IMR-90 (cell line): ENCODE results near the gene LYZ. TPM values are rescaled to one million over a fixed set of nuclear protein-coding genes. Genes with fewer than 3 reads are reported as not detected.

Experiments used
- ATAC-seq: fragments of 200-7000 bp; cut with Tn5 transposase; 2 replicates; pipeline ENCODE4 v1.9.1; 2020; ENCODE audit warnings: low read depth, mild to moderate bottlenecking, moderate library complexity
- BruUV-seq: library from RNA; stranded (reverse); fragments of 400-500 nt; replicated peaks from 2 replicates; lab custom pipeline; 2021; lab: Mats Ljungman, UMichigan
- CTCF ChIA-PET: fragments of 300-600 bp; formaldehyde crosslinking; extraction: SDS; loops from one replicate; lab custom pipeline; 2021; ENCODE audit warnings: antibody characterized with exemption; lab: Yijun Ruan, JAX
- POLR2A ChIA-PET: fragments of 300-600 bp; sonication (Branson Sonifier 250); formaldehyde crosslinking; loops from one replicate; lab custom pipeline; 2022; ENCODE audit warnings: antibody characterized with exemption; ENCODE audit not compliant: unreplicated experiment; lab: Charles Lee
- DNase-seq: peaks from one replicate; pipeline ENCODE4 v3.0.0; 2013
- H2AFZ ChIP-seq: replicated peaks from 2 replicates; pipeline ENCODE3; 2013; ENCODE audit warnings: low read length, mild to moderate bottlenecking; ENCODE audit not compliant: poor library complexity
- H2AK5ac ChIP-seq: 2 replicates; pipeline ENCODE4 v1.6.1; 2013; ENCODE audit warnings: low read depth, low read length, inconsistent platforms
- H2AK9ac ChIP-seq: replicated peaks from 2 replicates; pipeline ENCODE3; 2013; ENCODE audit warnings: mild to moderate bottlenecking, low read depth, low read length, moderate library complexity; ENCODE audit not compliant: poor library complexity
- H2BK120ac ChIP-seq: 2 replicates; pipeline ENCODE4 v1.6.1; 2013; ENCODE audit warnings: low read depth, low read length, inconsistent platforms
- H2BK15ac ChIP-seq: 3 replicates; pipeline ENCODE4 v1.6.1; 2013; ENCODE audit warnings: low read depth, low read length, inconsistent platforms
- H2BK20ac ChIP-seq: 2 replicates; pipeline ENCODE4 v1.6.1; 2013; ENCODE audit warnings: low read depth, mild to moderate bottlenecking, inconsistent platforms, low read length, moderate library complexity
- H2BK5ac ChIP-seq: 2 replicates; pipeline ENCODE4 v1.6.1; 2013; ENCODE audit warnings: mild to moderate bottlenecking, low read depth, low read length, inconsistent platforms; ENCODE audit not compliant: poor library complexity, severe bottlenecking
- H3K14ac ChIP-seq: replicated peaks from 2 replicates; pipeline ENCODE4 v1.6.1; 2013; ENCODE audit warnings: low read depth, low read length, inconsistent platforms
- H3K18ac ChIP-seq: 2 replicates; pipeline ENCODE4 v1.6.1; 2013; ENCODE audit warnings: low read depth, low read length, control low read depth
- H3K23ac ChIP-seq: 2 replicates; pipeline ENCODE4 v1.6.1; 2013; ENCODE audit warnings: low read depth, low read length, inconsistent platforms
- H3K27ac ChIP-seq: 2 replicates; pipeline ENCODE4 v1.5.1; 2013; ENCODE audit warnings: mild to moderate bottlenecking, control low read depth, low read length; ENCODE audit not compliant: insufficient read depth
- H3K27me3 ChIP-seq: 2 replicates; pipeline ENCODE4 v1.6.1; 2013; ENCODE audit warnings: low read length; ENCODE audit not compliant: control insufficient read depth, insufficient read depth
- H3K36me3 ChIP-seq: 2 replicates; pipeline ENCODE4 v1.6.1; 2013; ENCODE audit warnings: low read length, mixed read lengths; ENCODE audit not compliant: control insufficient read depth, insufficient read depth
- H3K4ac ChIP-seq: 2 replicates; pipeline ENCODE4 v1.6.1; 2013; ENCODE audit warnings: low read depth, low read length, inconsistent platforms
- H3K4me1 ChIP-seq: 2 replicates; pipeline ENCODE4 v1.6.1; 2013; ENCODE audit warnings: low read length, mixed read lengths; ENCODE audit not compliant: control insufficient read depth, insufficient read depth
- H3K4me2 ChIP-seq: 2 replicates; pipeline ENCODE4 v1.6.1; 2013; ENCODE audit warnings: low read depth, mild to moderate bottlenecking, control low read depth, low read length, moderate library complexity
- H3K4me3 ChIP-seq: 2 replicates; pipeline ENCODE4 v1.5.1; 2013; ENCODE audit warnings: low read depth, mild to moderate bottlenecking, control low read depth, low read length, moderate library complexity; ENCODE audit not compliant: insufficient read depth
- H3K56ac ChIP-seq: 2 replicates; pipeline ENCODE4 v1.6.1; 2013; ENCODE audit warnings: low read length, inconsistent platforms; ENCODE audit not compliant: insufficient read depth; ENCODE audit errors: extremely low read depth
- H3K79me1 ChIP-seq, 2 experiments: 2 replicates each; pipeline ENCODE4 v1.6.1; 2013; ENCODE audit warnings: low read length in 2 of 2, inconsistent platforms in 1 of 2, low read depth in 1 of 2
- H3K9ac ChIP-seq: 2 replicates; pipeline ENCODE4 v1.6.1; 2013; ENCODE audit warnings: low read depth, low read length, control low read depth
- H3K9me1 ChIP-seq: 2 replicates; pipeline ENCODE4 v1.6.1; 2013; ENCODE audit warnings: low read length, inconsistent platforms; ENCODE audit not compliant: insufficient read depth
- H3K9me3 ChIP-seq: 2 replicates; pipeline ENCODE4 v1.6.1; 2013; ENCODE audit warnings: low read length; ENCODE audit not compliant: control insufficient read depth, insufficient read depth
- H4K20me1 ChIP-seq: 2 replicates; pipeline ENCODE4 v1.6.1; 2013; ENCODE audit warnings: low read length, inconsistent platforms; ENCODE audit not compliant: insufficient read depth
- H4K5ac ChIP-seq: 2 replicates; pipeline ENCODE4 v1.6.1; 2013; ENCODE audit warnings: mild to moderate bottlenecking, low read depth, low read length, control low read depth
- H4K8ac ChIP-seq, 2 experiments: 2 replicates each; pipeline ENCODE4 v1.6.1; 2013; ENCODE audit warnings: low read depth in 2 of 2, low read length in 2 of 2, control low read depth in 1 of 2, inconsistent platforms in 1 of 2
- H4K91ac ChIP-seq: 2 replicates; pipeline ENCODE4 v1.6.1; 2013; ENCODE audit warnings: low read depth, low read length, inconsistent platforms; ENCODE audit not compliant: insufficient read depth
- BHLHE40 ChIP-seq: fragments of 150-350 bp; IDR thresholded peaks from 2 replicates; pipeline ENCODE4 v1.6.1; 2016; ENCODE audit warnings: mild to moderate bottlenecking, low read depth, low read length
- CEBPB ChIP-seq: IDR thresholded peaks from 2 replicates; pipeline ENCODE4 v1.6.1; 2012; ENCODE audit warnings: low read depth, low read length, improper control_type of control experiment
- CHD1 ChIP-seq: IDR thresholded peaks from 2 replicates; pipeline ENCODE4 v1.6.1; 2012; ENCODE audit warnings: low read depth, low read length, improper control_type of control experiment
- FOS ChIP-seq: fragments of 150-350 bp; IDR thresholded peaks from 2 replicates; pipeline ENCODE4 v1.6.1; 2016; ENCODE audit warnings: low read depth, low read length
- MAFK ChIP-seq: IDR thresholded peaks from 2 replicates; pipeline ENCODE4 v1.6.1; 2012; ENCODE audit warnings: low read depth, low read length, improper control_type of control experiment
- MAZ ChIP-seq: IDR thresholded peaks from 2 replicates; pipeline ENCODE4 v1.6.1; 2012; ENCODE audit warnings: low read depth, mild to moderate bottlenecking, low read length, improper control_type of control experiment, moderate library complexity, borderline replicate concordance
- MXI1 ChIP-seq: IDR thresholded peaks from 2 replicates; pipeline ENCODE4 v1.6.1; 2012; ENCODE audit warnings: low read depth, mild to moderate bottlenecking, low read length, moderate library complexity, borderline replicate concordance
- NFE2L2 ChIP-seq: fragments of 150-350 bp; IDR thresholded peaks from 2 replicates; pipeline ENCODE4 v1.6.1; 2016; ENCODE audit warnings: low read depth, mild to moderate bottlenecking, low read length
- POLR2A ChIP-seq: IDR thresholded peaks from 2 replicates; pipeline ENCODE4 v1.6.1; 2012; ENCODE audit warnings: mild to moderate bottlenecking, low read depth, low read length
- RAD21 ChIP-seq: IDR thresholded peaks from 2 replicates; pipeline ENCODE4 v1.6.1; 2012; ENCODE audit warnings: low read length, improper control_type of control experiment
- RCOR1 ChIP-seq: IDR thresholded peaks from 2 replicates; pipeline ENCODE4 v1.6.1; 2012; ENCODE audit warnings: mild to moderate bottlenecking, low read length, improper control_type of control experiment; ENCODE audit not compliant: insufficient replicate concordance
- RFX5 ChIP-seq: IDR thresholded peaks from 2 replicates; pipeline ENCODE4 v1.8.0; 2012; ENCODE audit warnings: low read depth, mild to moderate bottlenecking, low read length, moderate library complexity
- SMC3 ChIP-seq: fragments of 150-350 bp; IDR thresholded peaks from 2 replicates; pipeline ENCODE4 v1.6.1; 2016; ENCODE audit warnings: low read depth, mild to moderate bottlenecking, antibody characterized with exemption, low read length, moderate library complexity
- WGBS, 2 experiments: methylation state at CpG; one replicate each; pipeline versions ENCODE4 v1.1.5 to v1.1.7; 2013; ENCODE audit warnings: missing lambda C conversion rate in 2 of 2; ENCODE audit not compliant: insufficient read length in 1 of 2; ENCODE audit errors: extremely low coverage in 2 of 2; 5-methylcytosine and 5-hydroxymethylcytosine counted together
- dilution Hi-C: fragments of 300-500 bp; cut with HindIII; formaldehyde crosslinking; loops from one replicate; pipeline ENCODE4 v1.14.3; 2018; ENCODE audit warnings: low sequenced_read_pairs; ENCODE audit not compliant: unreplicated experiment
- in situ Hi-C: fragments of 300-500 bp; cut with MboI; formaldehyde crosslinking; loops from 3 replicates; pipeline ENCODE4 v1.14.3; 2019; ENCODE audit warnings: low sequenced_read_pairs, inconsistent platforms, mixed read lengths
- intact Hi-C: fragments of 100-400 bp; cut with micrococcal nuclease; formaldehyde crosslinking; loops from 2 replicates; pipeline ENCODE4 v1.10.0; 2022
- polyA plus RNA-seq, 3 experiments: library from polyadenylated mRNA; depleted of rRNA; stranded (reverse); fragments of >200 nt; gene quantifications; 2 replicates each; pipeline ENCODE4 v1.2.3, GENCODE V29; 2012; ENCODE audit warnings: low replicate concordance in 1 of 3
- total RNA-seq: library from RNA; depleted of rRNA; stranded (reverse); fragments of >200 nt; gene quantifications from 2 replicates; pipeline ENCODE4 v1.2.3, GENCODE V29; 2012
- TF ChIP-seq, protein P1 (sequence below): fragments of 150-350 bp; IDR thresholded peaks from 2 replicates; pipeline ENCODE4 v1.6.1; 2017; ENCODE audit warnings: mild to moderate bottlenecking, antibody characterized with exemption, low read length, low read depth
- TF ChIP-seq, protein P2 (sequence below): fragments of 150-350 bp; IDR thresholded peaks from 2 replicates; pipeline ENCODE4 v1.6.1; 2016; ENCODE audit warnings: low read depth, mild to moderate bottlenecking, low read length, moderate library complexity, borderline replicate concordance
- TF ChIP-seq, protein P3 (sequence below): conservative IDR thresholded peaks from 2 replicates; pipeline ENCODE4 v1.5.1; 2012; ENCODE audit warnings: mild to moderate bottlenecking, low read depth, low read length, improper control_type of control experiment

LYZ gene
- total and polyA plus RNA-seq, 2 of the 4 experiments (the other 2 are of a cell fraction): not detected

DNA sequence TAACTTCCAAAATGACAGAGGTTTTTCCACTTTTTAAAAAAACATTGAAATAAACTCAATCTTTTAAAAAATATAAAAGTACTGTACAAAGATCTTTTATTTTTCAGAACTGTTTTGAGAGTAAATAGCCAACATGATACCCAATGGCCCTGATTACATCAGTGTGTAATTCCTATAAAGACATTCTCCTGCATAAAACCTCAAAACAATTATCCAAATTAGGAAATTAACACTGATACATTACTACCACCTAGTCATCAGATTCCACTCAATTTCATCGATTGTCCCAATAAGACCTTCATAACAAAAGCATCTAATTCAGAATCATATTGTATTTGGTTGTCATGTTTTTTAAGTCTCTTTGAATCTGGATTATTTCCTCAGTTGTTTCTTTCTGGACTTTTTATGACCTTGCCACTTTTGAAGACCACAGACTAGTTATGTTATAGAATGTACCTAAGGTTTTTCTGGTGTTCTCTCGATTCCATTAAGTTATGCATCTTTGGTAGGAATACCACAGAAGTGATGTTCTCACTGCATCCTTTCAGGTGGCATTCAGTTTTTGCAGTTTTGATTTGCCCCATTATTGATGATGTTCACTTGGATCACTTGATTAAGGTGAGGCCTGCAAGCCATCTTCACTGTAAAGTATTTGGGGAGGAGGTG lies 7.3 kb downstream of the LYZ start:
- no peak overlapping the region for H2AFZ ChIP-seq
- H3K4me2 ChIP-seq: no peak overlapping the region
- no peak overlapping the region for H3K9ac ChIP-seq
- H2BK120ac ChIP-seq: no peak overlapping the region
- DNase-seq (no peak), ATAC-seq (no peak)
- H3K9me1 ChIP-seq: no peaks in the 10 kb centered on the region
- H3K36me3 ChIP-seq: no peaks in the 10 kb centered on the region
- no peak overlapping the region for H2BK20ac ChIP-seq
- no peak overlapping the region for H2AK9ac ChIP-seq
- no peak overlapping the region for H3K18ac ChIP-seq
- POLR2A ChIA-PET: no interaction called here
- H3K27me3 ChIP-seq: 0 out of 2 replicates have a peak, but pooled peaks cover 2% of the 10 kb centered on the region
- H3K4me1 ChIP-seq: no peaks in the 10 kb centered on the region
- H4K91ac ChIP-seq: no peak overlapping the region
- no peaks in the 10 kb centered on the region for H3K9me3 ChIP-seq
- peaks cover 3 to 4% of the 10 kb centered on the region in 2 experiments; a peak in 3 of 4 replicates for H3K79me1 ChIP-seq
- H3K14ac ChIP-seq: no peak overlapping the region
- H2AK5ac ChIP-seq: no peak overlapping the region
- BruUV-seq: no TSS peak
- CTCF ChIA-PET: no interaction called here
- no peak overlapping the region for H3K23ac ChIP-seq
- in situ Hi-C loops (no loop called here), intact Hi-C loops (loop anchor here (1.0 to 10.0 kb wide), 3 partner anchors 201 to 523 kb away; partner anchors contain the start of gene RAB3IP), dilution Hi-C loops (no loop called here)
- H3K4me3 ChIP-seq: no peak overlapping the region
- no peak overlapping the region for H4K8ac ChIP-seq
- no peak overlapping the region for H4K5ac ChIP-seq
- TF ChIP-seq CEBPB (no peak), MAZ (no peak), FOS (no peak), RCOR1 (no peak), POLR2A (no peak), BHLHE40 (no peak), MAFK (no peak), RAD21 (no peak), RFX5 (no peak), CHD1 (no peak), SMC3 (no peak), MXI1 (no peak), NFE2L2 (no peak)
- TF ChIP-seq, protein P1, sequence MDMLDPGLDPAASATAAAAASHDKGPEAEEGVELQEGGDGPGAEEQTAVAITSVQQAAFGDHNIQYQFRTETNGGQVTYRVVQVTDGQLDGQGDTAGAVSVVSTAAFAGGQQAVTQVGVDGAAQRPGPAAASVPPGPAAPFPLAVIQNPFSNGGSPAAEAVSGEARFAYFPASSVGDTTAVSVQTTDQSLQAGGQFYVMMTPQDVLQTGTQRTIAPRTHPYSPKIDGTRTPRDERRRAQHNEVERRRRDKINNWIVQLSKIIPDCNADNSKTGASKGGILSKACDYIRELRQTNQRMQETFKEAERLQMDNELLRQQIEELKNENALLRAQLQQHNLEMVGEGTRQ: no peak
- TF ChIP-seq, protein P2, sequence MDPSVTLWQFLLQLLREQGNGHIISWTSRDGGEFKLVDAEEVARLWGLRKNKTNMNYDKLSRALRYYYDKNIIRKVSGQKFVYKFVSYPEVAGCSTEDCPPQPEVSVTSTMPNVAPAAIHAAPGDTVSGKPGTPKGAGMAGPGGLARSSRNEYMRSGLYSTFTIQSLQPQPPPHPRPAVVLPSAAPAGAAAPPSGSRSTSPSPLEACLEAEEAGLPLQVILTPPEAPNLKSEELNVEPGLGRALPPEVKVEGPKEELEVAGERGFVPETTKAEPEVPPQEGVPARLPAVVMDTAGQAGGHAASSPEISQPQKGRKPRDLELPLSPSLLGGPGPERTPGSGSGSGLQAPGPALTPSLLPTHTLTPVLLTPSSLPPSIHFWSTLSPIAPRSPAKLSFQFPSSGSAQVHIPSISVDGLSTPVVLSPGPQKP: no peak
- TF ChIP-seq, protein P3, sequence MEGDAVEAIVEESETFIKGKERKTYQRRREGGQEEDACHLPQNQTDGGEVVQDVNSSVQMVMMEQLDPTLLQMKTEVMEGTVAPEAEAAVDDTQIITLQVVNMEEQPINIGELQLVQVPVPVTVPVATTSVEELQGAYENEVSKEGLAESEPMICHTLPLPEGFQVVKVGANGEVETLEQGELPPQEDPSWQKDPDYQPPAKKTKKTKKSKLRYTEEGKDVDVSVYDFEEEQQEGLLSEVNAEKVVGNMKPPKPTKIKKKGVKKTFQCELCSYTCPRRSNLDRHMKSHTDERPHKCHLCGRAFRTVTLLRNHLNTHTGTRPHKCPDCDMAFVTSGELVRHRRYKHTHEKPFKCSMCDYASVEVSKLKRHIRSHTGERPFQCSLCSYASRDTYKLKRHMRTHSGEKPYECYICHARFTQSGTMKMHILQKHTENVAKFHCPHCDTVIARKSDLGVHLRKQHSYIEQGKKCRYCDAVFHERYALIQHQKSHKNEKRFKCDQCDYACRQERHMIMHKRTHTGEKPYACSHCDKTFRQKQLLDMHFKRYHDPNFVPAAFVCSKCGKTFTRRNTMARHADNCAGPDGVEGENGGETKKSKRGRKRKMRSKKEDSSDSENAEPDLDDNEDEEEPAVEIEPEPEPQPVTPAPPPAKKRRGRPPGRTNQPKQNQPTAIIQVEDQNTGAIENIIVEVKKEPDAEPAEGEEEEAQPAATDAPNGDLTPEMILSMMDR: no peak
- no peak overlapping the region for H2BK5ac ChIP-seq
- WGBS, 2 experiments: no CpG with 5 or more reads among the region's 2 CpGs
- H4K20me1 ChIP-seq: no peaks in the 10 kb centered on the region
- H3K27ac ChIP-seq: no peak overlapping the region
- no peak overlapping the region for H3K4ac ChIP-seq
- H2BK15ac ChIP-seq: no peak overlapping the region
- no peak overlapping the region for H3K56ac ChIP-seq
